Spleen (tissue), 11 donors: ENCODE results near the gene MCC. TPM values are rescaled to one million over a fixed set of nuclear protein-coding genes. Genes with fewer than 3 reads are reported as not detected.

Experiments
- DNase-seq: peaks from one replicate; pipeline ENCODE4 v3.0.0-alpha.2; 2020
- H3K27ac ChIP-seq, 8 donors: fragments of 200-600 bp; sonication (generic) in 7 of 8; 1 replicate in 4 of 8; 2 replicates in 4 of 8; pipeline versions ENCODE4 v1.5.0 to v1.8.0; 2016 to 2021; ENCODE audit warnings: inconsistent platforms in 4 of 8, mild to moderate bottlenecking in 4 of 8, moderate library complexity in 1 of 8
- H3K27me3 ChIP-seq, 7 donors: fragments of 200-600 bp; sonication (generic) in 6 of 7; replicated peaks in 1 of 7; 1 replicate in 4 of 7; 2 replicates in 3 of 7; pipeline versions ENCODE4 v1.5.0 to v1.8.0; 2016 to 2021; ENCODE audit warnings: inconsistent platforms in 3 of 7, mild to moderate bottlenecking in 1 of 7
- H3K36me3 ChIP-seq, 6 donors: fragments of 200-600 bp; sonication (generic) in 5 of 6; 1 replicate in 4 of 6; 2 replicates in 2 of 6; pipeline versions ENCODE4 v1.5.0 to v1.8.0; 2016 to 2021; ENCODE audit warnings: inconsistent platforms in 2 of 6
- H3K4me1 ChIP-seq, 6 donors: fragments of 200-600 bp; sonication (generic) in 5 of 6; 1 replicate in 3 of 6; 2 replicates in 3 of 6; pipeline versions ENCODE4 v1.5.0 to v1.8.0; 2016 to 2021; ENCODE audit warnings: inconsistent platforms in 3 of 6
- H3K4me3 ChIP-seq, 8 donors: fragments of 200-600 bp; sonication (generic) in 7 of 8; 1 replicate in 4 of 8; 2 replicates in 4 of 8; pipeline versions ENCODE4 v1.5.0 to v1.8.0; 2016 to 2021; ENCODE audit warnings: inconsistent platforms in 4 of 8, mild to moderate bottlenecking in 4 of 8, moderate library complexity in 2 of 8
- H3K9me3 ChIP-seq, 8 donors: fragments of 200-600 bp; sonication (generic) in 7 of 8; 1 replicate in 4 of 8; 2 replicates in 4 of 8; pipeline versions ENCODE4 v1.5.0 to v1.8.0; 2016 to 2021; ENCODE audit warnings: inconsistent platforms in 4 of 8
- CTCF ChIP-seq, 11 experiments: fragments of 200-600 bp in 7 of 11; fragments of 450-650 bp in 4 of 11; sonication (generic) in 4 of 11; IDR thresholded peaks in 8 of 11; conservative IDR thresholded peaks in 3 of 11; 1 replicate in 7 of 11; 2 replicates in 4 of 11; pipeline versions ENCODE4 v1.4.0 to v1.8.0; 2016 to 2021; ENCODE audit warnings: antibody characterized with exemption in 11 of 11, inconsistent platforms in 4 of 11, mild to moderate bottlenecking in 1 of 11
- POLR2A ChIP-seq, 3 donors: fragments of 450-650 bp; IDR thresholded peaks; one replicate each; pipeline ENCODE4 v1.5.1; 2017; ENCODE audit warnings: antibody characterized with exemption in 3 of 3, mild to moderate bottlenecking in 1 of 3
- POLR2AphosphoS5 ChIP-seq, 3 donors: sonication (generic); formaldehyde crosslinking; IDR thresholded peaks; one replicate each; pipeline ENCODE4 v1.5.1; 2017; ENCODE audit warnings: antibody characterized with exemption in 3 of 3
- WGBS, 5 donors: extraction: QIAGEN DNeasy Blood & Tissue Kit in 3 of 5; methylation state at CpG; one replicate each; pipeline versions ENCODE4 v1.1.5 to v1.1.7; 2013 to 2018; 5-methylcytosine and 5-hydroxymethylcytosine counted together
- intact Hi-C: fragments of 100-400 bp; cut with DNase I; formaldehyde crosslinking; loops from one replicate; pipeline ENCODE4 v1.15.0; 2023; ENCODE audit warnings: low total_unique reads
- polyA plus RNA-seq, 3 donors: library from polyadenylated mRNA; stranded (reverse); fragments of 200-250 nt; gene quantifications; one replicate each; pipeline ENCODE4 v1.2.1, GENCODE V29; 2013
- total RNA-seq, 7 donors: library from RNA; depleted of rRNA in 3 of 7; stranded (reverse); fragments of >200 nt in 3 of 7; fragmentation: NEBNext Ultra II Directional in 4 of 7; extraction: Animal tissue kit (Norgen Biotek cat#: 25700) in 4 of 7; gene quantifications; one replicate each; pipeline versions ENCODE4 v1.1.0 to v1.2.1, GENCODE V29; 2016 to 2021
- donor health status: healthy with polysubstance abuse.
- donor health status: DM: no; HTN: no; CAD: no; lungs with moderate emphysema.
- donor health status: DM: no; HTN: no; CAD: no.
- donor health status: Bipolar disorder and iron deficiency.
- donor health status: healthy.
- donor health status: DM: no; HTN: no; CAD: no.
- donor health status: DM: yes; HTN: yes; CAD: no.

The MCC gene
- total and polyA plus RNA-seq, 10 donors = 1.3 to 32.8 (median 15.8) TPM

DNA sequence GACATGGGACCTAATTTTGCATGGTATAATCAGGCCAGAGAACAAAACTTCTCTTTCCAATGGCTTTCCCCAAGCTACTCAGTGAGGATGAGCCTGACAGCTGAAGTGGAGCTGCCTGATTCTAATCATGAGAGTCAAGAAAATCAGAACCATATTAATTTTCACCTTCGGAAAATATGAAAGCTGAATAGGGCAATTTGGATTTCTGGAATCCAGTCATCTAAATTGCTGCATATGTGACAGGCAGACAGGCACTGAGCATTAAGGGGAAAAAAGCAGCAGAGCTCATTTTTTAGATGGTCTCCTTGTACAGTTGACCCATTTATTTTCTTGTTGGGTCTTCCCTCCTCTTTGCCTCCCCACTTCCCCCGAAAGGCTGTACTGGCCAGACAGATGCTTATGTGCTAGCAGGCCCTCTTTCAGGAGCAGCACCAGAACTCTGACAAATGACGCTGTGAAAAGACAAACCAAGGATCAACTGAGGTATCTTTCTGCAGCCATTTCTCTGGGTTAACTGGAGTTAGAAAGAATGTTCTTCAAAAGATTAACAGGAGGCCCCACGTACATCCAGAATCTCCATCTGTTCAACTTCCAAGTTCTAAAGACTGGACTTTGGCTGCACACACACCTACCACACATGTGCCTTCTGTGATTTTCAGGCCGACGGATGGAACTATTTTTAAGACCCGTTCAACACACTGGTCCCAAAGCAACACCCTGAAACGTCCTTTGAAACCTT lies 336.4 kb downstream of the MCC start:
- Histone ChIP-seq H3K36me3 (no peaks in the 10 kb centered on the region), H3K4me3 (no peak overlapping the region), H3K4me1 (peaks cover 0 to 3% (median 0%) of the 10 kb centered on the region in 6 donors), H3K9me3 (no peaks in the 10 kb centered on the region), H3K27me3 (no peaks in the 10 kb centered on the region), H3K27ac (no peak overlapping the region)
- WGBS, 5 donors = 81 to 96% (median 89%) methylated on average over 8 of the region's 8 CpGs
- TF ChIP-seq POLR2AphosphoS5 (IDR thresholded peaks at IDR 0.05) = no peak
- TF ChIP-seq CTCF (IDR thresholded peaks at IDR 0.05 in 8 of 11, conservative IDR thresholded peaks at IDR 0.05 in 3 of 11) = no peak
- TF ChIP-seq POLR2A (IDR thresholded peaks at IDR 0.05) = no peak
- intact Hi-C loops = no loop called here
- DNase-seq = no peak

DNA sequence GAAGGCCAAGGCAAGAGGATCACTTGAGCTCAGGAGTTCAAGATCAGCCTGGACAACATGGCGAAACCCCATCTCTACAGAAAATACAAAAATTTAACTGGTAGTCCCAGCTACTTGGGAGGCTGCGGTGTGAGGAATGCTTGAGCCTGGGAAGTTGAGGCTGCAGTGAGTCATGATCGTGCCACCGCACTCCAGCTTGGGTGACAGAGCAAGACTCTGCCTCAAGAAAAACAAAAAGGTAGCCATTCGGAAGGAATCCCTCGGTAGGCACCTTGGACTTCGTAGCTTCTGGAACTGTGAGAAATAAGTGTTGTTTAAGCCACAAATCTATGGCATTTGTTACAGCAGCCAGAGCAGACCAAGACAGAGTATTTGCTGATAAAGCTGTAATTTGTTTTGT lies 337.4 kb downstream of the MCC start:
- H3K27ac ChIP-seq = peak overlapping the region in 1 of 8 donors; percentile 36
- intact Hi-C loops = no loop called here
- no peak for TF ChIP-seq POLR2AphosphoS5 (IDR thresholded peaks at IDR 0.05)
- TF ChIP-seq CTCF (IDR thresholded peaks at IDR 0.05 in 8 of 11, conservative IDR thresholded peaks at IDR 0.05 in 3 of 11) = no peak
- TF ChIP-seq POLR2A (IDR thresholded peaks at IDR 0.05) = no peak
- H3K4me3 ChIP-seq = no peak overlapping the region
- no peaks in the 10 kb centered on the region for H3K27me3 ChIP-seq
- H3K9me3 ChIP-seq = no peaks in the 10 kb centered on the region
- whole genome bisulfite sequencing, 5 donors = 91 to 96% (median 94%) methylated on average over 7 of the region's 7 CpGs
- H3K36me3 ChIP-seq = no peaks in the 10 kb centered on the region
- no peak for DNase-seq
- H3K4me1 ChIP-seq = peaks cover 0 to 3% (median 0%) of the 10 kb centered on the region in 6 donors

DNA sequence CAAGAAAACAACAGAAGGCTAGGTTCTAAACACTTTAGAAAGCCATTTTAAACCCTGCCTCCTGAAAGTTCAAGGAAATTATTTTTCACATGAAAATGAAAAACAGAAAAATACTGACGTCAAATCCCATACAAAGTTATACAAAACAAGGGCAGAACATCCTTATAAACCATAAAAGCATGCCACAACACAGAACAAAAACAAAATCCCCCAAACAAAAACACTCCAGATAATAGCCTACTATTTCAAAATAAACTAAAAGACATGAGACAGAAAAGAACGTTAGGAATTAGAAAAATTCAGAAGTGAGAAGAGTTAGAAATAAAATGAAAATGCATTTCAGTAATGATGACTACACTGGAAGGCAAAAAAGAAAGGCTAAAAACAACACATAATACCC lies 338.0 kb downstream of the MCC start:
- WGBS, 5 donors = 69 to 83% (median 76%) methylated on average over 2 of the region's 2 CpGs
- DNase-seq = no peak
- Histone ChIP-seq H3K4me3 (no peak overlapping the region), H3K27me3 (no peaks in the 10 kb centered on the region), H3K9me3 (no peaks in the 10 kb centered on the region), H3K27ac (peak overlapping the region in 4 of 8 donors; percentile 10 to 43 (median 32)), H3K36me3 (no peaks in the 10 kb centered on the region), H3K4me1 (peaks cover 0 to 3% (median 0%) of the 10 kb centered on the region in 6 donors)
- TF ChIP-seq POLR2A (IDR thresholded peaks at IDR 0.05) = no peak
- no peak for TF ChIP-seq POLR2AphosphoS5 (IDR thresholded peaks at IDR 0.05)
- TF ChIP-seq CTCF (IDR thresholded peaks at IDR 0.05 in 8 of 11, conservative IDR thresholded peaks at IDR 0.05 in 3 of 11) = no peak
- intact Hi-C loops = no loop called here

GRCh38 chr5:113147537-113147936 lies 340.7 kb downstream of the MCC start:
- TF ChIP-seq POLR2A (IDR thresholded peaks at IDR 0.05) (no peak), POLR2AphosphoS5 (IDR thresholded peaks at IDR 0.05) (no peak), CTCF (IDR thresholded peaks at IDR 0.05 in 8 of 11, conservative IDR thresholded peaks at IDR 0.05 in 3 of 11) (no peak)
- Histone ChIP-seq H3K4me3 (no peak overlapping the region), H3K36me3 (no peaks in the 10 kb centered on the region), H3K27ac (no peak overlapping the region), H3K9me3 (no peaks in the 10 kb centered on the region), H3K27me3 (no peaks in the 10 kb centered on the region), H3K4me1 (no peaks in the 10 kb centered on the region)
- DNase-seq = no peak
- intact Hi-C loops = no loop called here
- WGBS, 5 donors = 86 to 90% (median 88%) methylated on average over 7 of the region's 7 CpGs
